GM18505 (cell line): ENCODE measurements around the gene VKORC1L1.
"Not testable (repeated sequence)": the region's sequence is repeated elsewhere in the genome, so short reads cannot be mapped to it uniquely, and the experiment has no call there.

Source experiments
- ATAC-seq: cut with Tn5 transposase; IDR thresholded peaks from one replicate; pipeline ENCODE4 v1.9.1; 2021; ENCODE audit not compliant: unreplicated experiment
- POLR2A ChIP-seq: IDR thresholded peaks from 4 replicates; pipeline ENCODE4 v1.6.1; 2011; ENCODE audit warnings: borderline replicate concordance; ENCODE audit not compliant: insufficient read depth, insufficient read length; ENCODE audit errors: extremely low read depth

Gene VKORC1L1

GRCh38 chr7:65912237-65912636 is 39.4 kb downstream of the VKORC1L1 start:
- no peak for ATAC-seq
- TF ChIP-seq POLR2A: no peak

DNA sequence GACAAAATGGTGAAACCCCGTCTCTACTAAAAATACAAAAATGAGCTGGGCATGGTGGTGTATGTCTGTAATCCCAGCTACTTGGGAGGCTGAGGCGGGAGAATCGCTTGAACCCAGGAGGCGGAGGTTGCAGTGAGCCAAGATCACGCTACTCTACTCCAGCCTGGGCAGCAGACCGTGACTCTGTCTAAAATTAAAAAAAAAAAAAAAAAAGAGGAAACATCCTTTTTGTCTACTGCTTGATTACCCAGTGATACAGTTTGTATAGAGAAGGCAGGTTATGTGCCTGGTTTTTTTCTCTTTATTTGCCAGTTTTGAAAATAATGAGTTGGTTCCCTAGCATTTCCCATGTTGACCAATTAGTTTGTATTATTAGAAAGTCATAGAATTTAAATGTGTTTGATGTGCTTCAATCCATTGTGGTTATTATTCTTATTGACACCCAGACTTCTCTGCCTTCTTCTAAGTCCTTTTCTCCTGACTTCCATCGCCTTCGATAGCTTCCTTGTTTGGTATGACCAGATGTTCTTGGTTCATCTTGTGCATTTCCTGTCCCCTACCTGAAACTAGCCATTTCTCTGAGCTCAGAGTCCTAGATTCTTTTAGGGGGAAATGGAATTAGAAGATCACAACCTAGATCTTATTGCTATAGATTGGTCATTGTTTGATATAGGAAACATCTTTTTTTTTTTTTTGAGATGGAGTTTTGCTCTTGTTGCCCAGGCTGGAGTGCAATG is 43.2 kb downstream of the VKORC1L1 start:
- TF ChIP-seq POLR2A: no peak
- no peak for ATAC-seq

- no peak for ATAC-seq
- TF ChIP-seq POLR2A: no peak
These were observed 50.4 kb downstream of the VKORC1L1 start for GRCh38 chr7:65923316-65923715.

DNA sequence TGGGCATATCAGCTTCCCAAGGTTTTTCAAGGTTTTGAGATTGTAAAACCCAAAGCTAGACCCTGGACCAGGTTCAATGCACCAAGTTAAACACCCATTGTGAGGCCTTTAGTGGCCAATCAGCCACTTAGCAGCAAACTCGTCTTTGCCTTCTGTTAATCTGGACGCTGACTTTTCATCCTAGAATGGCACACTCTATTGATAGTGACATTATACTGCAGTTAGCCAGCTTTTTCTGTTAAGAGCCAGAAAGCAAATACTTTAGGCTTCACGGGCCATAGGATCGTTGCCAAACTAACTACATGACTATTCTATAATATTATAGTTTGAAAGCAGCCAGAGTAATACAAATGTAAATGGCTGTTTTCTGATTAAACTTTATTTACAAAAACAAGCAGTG is 51.3 kb downstream of the VKORC1L1 start:
- no peak for ATAC-seq
- TF ChIP-seq POLR2A: no peak

DNA sequence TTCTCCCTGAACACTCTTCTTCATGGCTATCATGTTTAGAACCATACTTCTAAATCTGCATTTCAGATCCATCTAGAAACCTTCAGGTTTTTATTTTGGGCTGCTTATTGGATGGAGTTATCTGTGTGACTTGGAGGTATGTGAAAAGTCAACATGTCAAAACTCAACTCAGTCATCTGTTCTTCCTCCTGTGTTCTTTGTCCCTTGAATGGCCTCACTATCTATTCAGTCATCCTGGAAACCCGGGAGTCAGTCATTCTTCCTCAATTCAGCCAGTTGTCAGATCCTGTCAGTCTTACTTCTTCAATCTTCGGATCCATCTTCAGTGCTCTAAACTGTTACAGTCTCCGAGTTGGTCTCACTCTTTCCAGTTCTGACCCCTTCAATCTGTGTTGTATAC is 52.2 kb downstream of the VKORC1L1 start:
- TF ChIP-seq POLR2A: no peak
- ATAC-seq: no peak

DNA sequence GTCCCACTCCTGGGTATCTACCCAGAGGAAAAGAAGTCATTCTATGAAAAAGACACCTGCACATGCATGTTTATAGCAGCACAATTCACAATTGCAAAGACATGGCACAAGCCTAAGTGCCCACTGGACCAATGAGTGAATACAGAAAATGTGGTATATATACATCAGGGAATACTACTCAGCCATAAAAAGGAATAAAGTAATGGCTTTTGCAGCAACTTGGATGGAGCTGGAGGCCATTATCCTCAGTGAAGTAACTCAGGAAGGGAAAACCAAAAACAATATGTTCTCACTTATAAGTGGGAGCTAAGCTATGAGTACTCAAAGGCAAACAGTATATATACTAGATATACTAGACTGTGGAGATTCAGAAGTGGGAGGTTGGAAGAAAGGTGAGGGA is 53.7 kb downstream of the VKORC1L1 start:
- ATAC-seq: no peak
- no peak for TF ChIP-seq POLR2A

DNA sequence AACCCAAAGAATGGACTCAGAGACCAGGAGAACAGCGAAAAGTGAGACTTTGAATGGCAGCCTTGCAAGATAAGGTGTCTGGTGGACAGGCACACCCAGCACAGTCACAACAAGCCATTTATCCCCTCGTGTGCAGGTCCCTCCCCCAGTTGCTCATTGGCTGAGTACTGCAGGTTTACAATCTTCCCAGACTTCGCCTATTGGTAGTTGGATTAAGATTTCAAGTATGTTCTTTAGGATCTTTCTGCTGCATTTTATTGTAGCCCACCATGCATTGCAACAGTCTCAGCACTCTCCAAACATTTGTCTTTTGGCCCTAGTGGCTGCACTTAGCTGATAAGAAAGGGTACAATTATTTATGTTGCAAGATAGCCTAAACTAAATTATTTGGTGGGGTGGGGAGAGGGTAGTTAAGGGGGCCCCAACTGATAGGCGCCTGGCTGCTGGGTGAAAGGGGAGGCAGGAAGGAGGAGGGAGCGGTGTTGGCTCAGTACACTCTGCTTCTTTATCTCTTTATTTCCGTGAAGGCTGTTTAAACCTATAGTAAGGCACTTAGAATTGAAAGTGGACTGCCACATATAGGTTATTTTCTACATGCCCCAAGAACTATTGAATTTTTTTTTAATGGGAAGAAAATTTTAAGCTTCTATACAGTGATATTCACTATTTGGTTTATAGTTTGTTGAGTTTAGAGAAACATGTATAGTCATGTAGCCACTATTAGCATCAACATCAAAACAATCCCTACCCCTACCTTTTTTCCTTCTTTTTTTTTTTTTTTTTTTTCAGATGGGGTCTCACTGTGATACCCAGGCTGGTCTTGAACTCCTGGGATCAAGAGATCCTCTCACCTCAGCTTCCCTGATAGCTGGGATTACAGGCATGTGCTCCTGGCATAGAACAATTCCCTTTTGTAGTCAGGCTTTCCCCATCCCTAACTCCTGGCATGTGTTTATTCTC is 54.9 kb downstream of the VKORC1L1 start:
- no peak for ATAC-seq
- TF ChIP-seq POLR2A: no peak

DNA sequence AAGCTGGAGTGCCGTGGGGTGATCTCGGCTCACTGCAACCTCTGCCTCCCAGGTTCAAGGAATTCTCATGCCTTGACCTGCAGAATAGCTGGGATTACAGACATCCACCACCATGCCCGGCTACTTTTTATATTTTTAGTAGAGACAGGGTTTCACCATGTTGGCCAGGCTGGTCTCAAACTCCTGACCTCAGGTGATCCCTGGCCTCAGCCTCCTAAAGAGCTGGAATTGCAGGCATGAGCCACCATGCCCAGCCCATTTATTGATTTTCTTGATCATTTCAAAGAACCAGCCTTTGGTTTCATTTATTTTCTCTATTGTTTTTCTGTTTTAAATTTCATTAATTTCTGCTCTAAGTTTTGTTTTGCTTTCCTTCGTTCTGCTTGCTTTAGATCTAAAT is 58.8 kb downstream of the VKORC1L1 start:
- TF ChIP-seq POLR2A: no peak

GRCh38 chr7:65937296-65937695 is 64.4 kb downstream of the VKORC1L1 start:
- TF ChIP-seq POLR2A: no peak
- ATAC-seq: no peak

More for the DNA sequence above, 58.8 kb downstream of the VKORC1L1 start:
- no peak for ATAC-seq

DNA sequence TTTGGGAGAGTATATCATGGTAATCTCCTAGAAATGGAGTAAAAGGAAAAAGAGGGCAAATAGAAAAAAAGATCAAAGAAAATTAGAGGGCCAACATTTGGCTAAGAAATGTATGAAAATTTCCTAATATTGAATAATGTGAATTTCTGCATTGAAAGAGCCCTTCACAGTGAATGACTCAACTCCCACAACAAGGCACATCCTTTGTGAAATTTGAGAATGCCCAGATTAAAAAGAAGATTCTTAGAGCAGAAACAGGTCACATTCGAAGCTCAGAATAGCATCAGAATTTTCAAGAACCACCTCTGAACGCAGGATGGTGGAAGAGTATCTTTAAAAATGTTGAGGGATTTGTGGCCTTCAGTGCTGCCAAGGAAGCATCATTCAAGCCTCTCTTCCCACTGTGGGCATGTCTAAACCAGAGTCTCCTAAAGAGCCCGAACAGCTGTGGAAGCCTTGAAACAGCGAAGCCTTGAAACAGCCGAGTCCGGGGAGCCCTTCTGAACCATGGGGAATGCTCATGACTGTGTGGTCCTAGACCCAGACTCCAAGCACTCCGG is 65.5 kb downstream of the VKORC1L1 start:
- no peak for TF ChIP-seq POLR2A
- no peak for ATAC-seq

- ATAC-seq: not testable (repeated sequence)
These were observed 72.9 kb downstream of the VKORC1L1 start for GRCh38 chr7:65945787-65946186.

DNA sequence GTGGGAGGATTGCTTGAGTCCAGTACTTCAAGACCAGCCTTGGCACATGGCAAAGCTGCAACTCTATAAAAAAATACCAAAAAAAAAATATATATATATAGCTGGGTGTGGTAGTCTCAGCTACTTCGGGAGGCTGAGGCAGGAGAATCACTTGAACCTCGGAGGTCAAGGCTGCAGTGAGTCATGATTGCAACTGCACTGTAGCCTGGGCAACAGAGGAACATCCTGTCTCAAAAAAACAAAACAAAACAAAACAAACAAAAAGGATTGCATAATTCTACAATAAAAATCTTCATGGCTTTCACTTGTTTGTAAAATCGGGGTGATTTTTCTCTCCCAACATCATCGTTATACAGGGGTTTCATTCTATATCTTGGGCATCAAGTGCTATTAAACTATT is 74.0 kb downstream of the VKORC1L1 start:
- ATAC-seq: no peak
- TF ChIP-seq POLR2A: no peak

GRCh38 chr7:65951837-65952578 is 79.1 kb downstream of the VKORC1L1 start:
- TF ChIP-seq POLR2A: no peak
- ATAC-seq: no peak

GRCh38 chr7:65953001-65953720 is 80.3 kb downstream of the VKORC1L1 start:
- no peak for TF ChIP-seq POLR2A
- ATAC-seq: no peak
